Measurements from ENCODE around the gene ABTB1.

GRCh38 chr3:127698286-127698685, 25.5 kb downstream of the ABTB1 start:
- TF ChIP-seq CTCF (IDR thresholded peaks at IDR 0.05) = no peak
- TF ChIP-seq POLR2AphosphoS5 (IDR thresholded peaks at IDR 0.05; ENCODE audit: low read depth, low read length) = no peak
- no peak for TF ChIP-seq SIN3A (IDR thresholded peaks at IDR 0.05; ENCODE audit: borderline replicate concordance, insufficient read depth, low read depth, low read length)
- TF ChIP-seq REST (IDR thresholded peaks at IDR 0.05; ENCODE audit: insufficient read depth in 1 of 2, low read depth in 2 of 2, low read length in 1 of 2) = no peak

All from Panc1 (cell line).